ENCODE measurements around the gene NDUFAB1.

NDUFAB1 gene

GRCh38 chr16:23572394-23572793 lies 23.7 kb downstream of the NDUFAB1 start:
- Histone ChIP-seq H3K27ac (ENCODE audit: low read depth, low read length) (no peak overlapping the region), H3K4me3 (ENCODE audit: low read depth in 1 of 5, low read length in 5 of 5) (no peak overlapping the region), H3K9me3 (ENCODE audit: control insufficient read depth in 5 of 5, low read length in 5 of 5) (no peaks in the 10 kb centered on the region), H3K4me1 (ENCODE audit: control insufficient read depth in 5 of 5, insufficient read depth in 5 of 5, low read length in 5 of 5) (peaks cover 0 to 5% (median 0%) of the 10 kb centered on the region in 5 donors), H3K27me3 (ENCODE audit: control insufficient read depth in 5 of 5, insufficient read depth in 4 of 5, low read length in 5 of 5) (no peaks in the 10 kb centered on the region), H3K9ac (ENCODE audit: low read length in 5 of 5) (no peak overlapping the region), H3K36me3 (ENCODE audit: control insufficient read depth in 5 of 5, insufficient read depth in 5 of 5, low read length in 5 of 5) (peaks cover 16 to 91% (median 71%) of the 10 kb centered on the region in 5 donors)

- no peaks in the 10 kb centered on the region for H3K27me3 ChIP-seq (ENCODE audit: control insufficient read depth in 5 of 5, insufficient read depth in 4 of 5, low read length in 5 of 5)
- no peak overlapping the region for H3K9ac ChIP-seq (ENCODE audit: low read length in 5 of 5)
- H3K4me1 ChIP-seq (ENCODE audit: control insufficient read depth in 5 of 5, insufficient read depth in 5 of 5, low read length in 5 of 5), result peaks cover 0 to 5% (median 0%) of the 10 kb centered on the region in 5 donors
- H3K27ac ChIP-seq (ENCODE audit: low read depth, low read length), result no peak overlapping the region
- no peaks in the 10 kb centered on the region for H3K9me3 ChIP-seq (ENCODE audit: control insufficient read depth in 5 of 5, low read length in 5 of 5)
- H3K36me3 ChIP-seq (ENCODE audit: control insufficient read depth in 5 of 5, insufficient read depth in 5 of 5, low read length in 5 of 5), result peaks cover 16 to 93% (median 76%) of the 10 kb centered on the region in 5 donors
- no peak overlapping the region for H3K4me3 ChIP-seq (ENCODE audit: low read depth in 1 of 5, low read length in 5 of 5)
Measured at GRCh38 chr16:23571895-23572294, 24.2 kb downstream of the NDUFAB1 start.

GRCh38 chr16:23570992-23571632 lies 25.0 kb downstream of the NDUFAB1 start:
- no peak overlapping the region for H3K4me3 ChIP-seq (ENCODE audit: low read depth in 1 of 5, low read length in 5 of 5)
- peaks cover 0 to 5% (median 0%) of the 10 kb centered on the region in 5 donors for H3K4me1 ChIP-seq (ENCODE audit: control insufficient read depth in 5 of 5, insufficient read depth in 5 of 5, low read length in 5 of 5)
- H3K36me3 ChIP-seq (ENCODE audit: control insufficient read depth in 5 of 5, insufficient read depth in 5 of 5, low read length in 5 of 5), result peaks cover 16 to 96% (median 80%) of the 10 kb centered on the region in 5 donors
- H3K27ac ChIP-seq (ENCODE audit: low read depth, low read length), result no peak overlapping the region
- H3K27me3 ChIP-seq (ENCODE audit: control insufficient read depth in 5 of 5, insufficient read depth in 4 of 5, low read length in 5 of 5), result no peaks in the 10 kb centered on the region
- H3K9ac ChIP-seq (ENCODE audit: low read length in 5 of 5), result no peak overlapping the region
- H3K9me3 ChIP-seq (ENCODE audit: control insufficient read depth in 5 of 5, low read length in 5 of 5), result no peaks in the 10 kb centered on the region

DNA sequence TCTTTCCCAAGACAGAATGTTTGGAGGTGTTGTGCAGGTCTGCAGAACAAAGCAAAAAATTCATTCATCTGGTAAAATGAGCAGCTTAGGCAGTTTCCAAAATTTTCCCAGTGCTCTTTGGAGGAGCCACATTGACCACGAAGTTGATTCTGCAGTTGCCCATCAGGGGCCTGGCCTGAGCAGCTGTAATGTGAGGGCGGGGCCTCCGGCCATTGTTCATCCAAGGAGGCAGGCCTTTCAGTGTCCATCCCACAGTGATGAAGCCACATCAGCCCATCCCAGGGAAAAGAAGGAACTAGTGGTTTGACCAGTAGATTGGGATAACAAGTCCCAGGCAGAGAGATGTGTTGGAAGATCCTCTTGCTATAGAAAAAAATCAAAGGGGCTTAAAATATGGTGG lies 28.5 kb downstream of the NDUFAB1 start:
- Histone ChIP-seq H3K9me3 (ENCODE audit: control insufficient read depth in 5 of 5, low read length in 5 of 5) (no peaks in the 10 kb centered on the region), H3K27me3 (ENCODE audit: control insufficient read depth in 5 of 5, insufficient read depth in 4 of 5, low read length in 5 of 5) (no peaks in the 10 kb centered on the region), H3K27ac (ENCODE audit: low read depth, low read length) (no peak overlapping the region), H3K9ac (ENCODE audit: low read length in 5 of 5) (no peak overlapping the region), H3K36me3 (ENCODE audit: control insufficient read depth in 5 of 5, insufficient read depth in 5 of 5, low read length in 5 of 5) (peaks cover 15 to 97% (median 87%) of the 10 kb centered on the region in 5 donors), H3K4me1 (ENCODE audit: control insufficient read depth in 5 of 5, insufficient read depth in 5 of 5, low read length in 5 of 5) (peaks cover 0 to 17% (median 9%) of the 10 kb centered on the region in 5 donors), H3K4me3 (ENCODE audit: low read depth in 1 of 5, low read length in 5 of 5) (no peak overlapping the region)

- no peak overlapping the region for H3K27ac ChIP-seq (ENCODE audit: low read depth, low read length)
- H3K36me3 ChIP-seq (ENCODE audit: control insufficient read depth in 5 of 5, insufficient read depth in 5 of 5, low read length in 5 of 5), result peaks cover 14 to 97% (median 87%) of the 10 kb centered on the region in 5 donors
- H3K9me3 ChIP-seq (ENCODE audit: control insufficient read depth in 5 of 5, low read length in 5 of 5), result no peaks in the 10 kb centered on the region
- no peak overlapping the region for H3K9ac ChIP-seq (ENCODE audit: low read length in 5 of 5)
- no peaks in the 10 kb centered on the region for H3K27me3 ChIP-seq (ENCODE audit: control insufficient read depth in 5 of 5, insufficient read depth in 4 of 5, low read length in 5 of 5)
- H3K4me1 ChIP-seq (ENCODE audit: control insufficient read depth in 5 of 5, insufficient read depth in 5 of 5, low read length in 5 of 5), result peaks cover 0 to 17% (median 9%) of the 10 kb centered on the region in 5 donors
- no peak overlapping the region for H3K4me3 ChIP-seq (ENCODE audit: low read depth in 1 of 5, low read length in 5 of 5)
Measured at GRCh38 chr16:23566724-23567123, 29.4 kb downstream of the NDUFAB1 start.

- no peaks in the 10 kb centered on the region for H3K27me3 ChIP-seq (ENCODE audit: control insufficient read depth in 5 of 5, insufficient read depth in 4 of 5, low read length in 5 of 5)
- H3K4me1 ChIP-seq (ENCODE audit: control insufficient read depth in 5 of 5, insufficient read depth in 5 of 5, low read length in 5 of 5), result peaks cover 0 to 17% (median 12%) of the 10 kb centered on the region in 5 donors
- no peak overlapping the region for H3K27ac ChIP-seq (ENCODE audit: low read depth, low read length)
- H3K4me3 ChIP-seq (ENCODE audit: low read depth in 1 of 5, low read length in 5 of 5), result no peak overlapping the region
- peaks cover 17 to 96% (median 85%) of the 10 kb centered on the region in 5 donors for H3K36me3 ChIP-seq (ENCODE audit: control insufficient read depth in 5 of 5, insufficient read depth in 5 of 5, low read length in 5 of 5)
- H3K9ac ChIP-seq (ENCODE audit: low read length in 5 of 5), result no peak overlapping the region
- no peaks in the 10 kb centered on the region for H3K9me3 ChIP-seq (ENCODE audit: control insufficient read depth in 5 of 5, low read length in 5 of 5)
Measured at GRCh38 chr16:23564575-23565363, 31.3 kb downstream of the NDUFAB1 start.

DNA sequence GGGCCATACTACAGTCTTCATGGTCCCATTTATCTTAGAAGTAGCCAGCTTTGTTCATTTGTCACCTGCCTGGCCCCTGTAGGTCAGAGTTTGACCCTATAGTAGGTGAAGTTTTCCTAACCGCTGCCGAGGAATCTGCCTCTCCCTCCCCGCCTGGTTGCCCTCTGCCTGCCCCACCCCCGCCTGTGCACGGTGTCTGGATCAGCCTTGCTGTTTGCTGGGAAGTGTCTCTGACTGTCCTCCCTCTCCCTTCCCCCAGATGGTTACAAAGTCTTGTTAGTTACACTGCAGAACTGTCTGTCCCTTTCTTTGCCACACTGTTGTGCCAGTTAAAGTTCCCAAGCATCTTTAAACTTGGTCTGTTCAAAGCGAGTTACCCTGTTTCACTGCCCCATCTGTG lies 32.9 kb downstream of the NDUFAB1 start:
- Histone ChIP-seq H3K9ac (ENCODE audit: low read length in 5 of 5) (no peak overlapping the region), H3K4me1 (ENCODE audit: control insufficient read depth in 5 of 5, insufficient read depth in 5 of 5, low read length in 5 of 5) (peaks cover 3 to 33% (median 23%) of the 10 kb centered on the region in 5 donors), H3K27me3 (ENCODE audit: control insufficient read depth in 5 of 5, insufficient read depth in 4 of 5, low read length in 5 of 5) (no peaks in the 10 kb centered on the region), H3K4me3 (ENCODE audit: low read depth in 1 of 5, low read length in 5 of 5) (no peak overlapping the region), H3K36me3 (ENCODE audit: control insufficient read depth in 5 of 5, insufficient read depth in 5 of 5, low read length in 5 of 5) (peaks cover 18 to 88% (median 79%) of the 10 kb centered on the region in 5 donors), H3K9me3 (ENCODE audit: control insufficient read depth in 5 of 5, low read length in 5 of 5) (no peaks in the 10 kb centered on the region), H3K27ac (ENCODE audit: low read depth, low read length) (no peak overlapping the region)

- Histone ChIP-seq H3K9me3 (ENCODE audit: control insufficient read depth in 5 of 5, low read length in 5 of 5) (no peaks in the 10 kb centered on the region), H3K36me3 (ENCODE audit: control insufficient read depth in 5 of 5, insufficient read depth in 5 of 5, low read length in 5 of 5) (peaks cover 18 to 81% (median 74%) of the 10 kb centered on the region in 5 donors), H3K4me1 (ENCODE audit: control insufficient read depth in 5 of 5, insufficient read depth in 5 of 5, low read length in 5 of 5) (peaks cover 4 to 35% (median 26%) of the 10 kb centered on the region in 5 donors), H3K9ac (ENCODE audit: low read length in 5 of 5) (no peak overlapping the region), H3K27me3 (ENCODE audit: control insufficient read depth in 5 of 5, insufficient read depth in 4 of 5, low read length in 5 of 5) (no peaks in the 10 kb centered on the region), H3K27ac (ENCODE audit: low read depth, low read length) (no peak overlapping the region), H3K4me3 (ENCODE audit: low read depth in 1 of 5, low read length in 5 of 5) (no peak overlapping the region)
Measured at GRCh38 chr16:23562505-23562904, 33.6 kb downstream of the NDUFAB1 start.

GRCh38 chr16:23561586-23561985 lies 34.5 kb downstream of the NDUFAB1 start:
- Histone ChIP-seq H3K27me3 (ENCODE audit: control insufficient read depth in 5 of 5, insufficient read depth in 4 of 5, low read length in 5 of 5) (peaks cover 0 to 3% (median 0%) of the 10 kb centered on the region in 5 donors), H3K36me3 (ENCODE audit: control insufficient read depth in 5 of 5, insufficient read depth in 5 of 5, low read length in 5 of 5) (peaks cover 18 to 72% (median 65%) of the 10 kb centered on the region in 5 donors), H3K4me1 (ENCODE audit: control insufficient read depth in 5 of 5, insufficient read depth in 5 of 5, low read length in 5 of 5) (peaks cover 8 to 39% (median 31%) of the 10 kb centered on the region in 5 donors), H3K4me3 (ENCODE audit: low read depth in 1 of 5, low read length in 5 of 5) (no peak overlapping the region), H3K27ac (ENCODE audit: low read depth, low read length) (no peak overlapping the region), H3K9ac (ENCODE audit: low read length in 5 of 5) (no peak overlapping the region), H3K9me3 (ENCODE audit: control insufficient read depth in 5 of 5, low read length in 5 of 5) (no peaks in the 10 kb centered on the region)
